ENCODE measurements around the gene EYS.

Gene EYS

DNA sequence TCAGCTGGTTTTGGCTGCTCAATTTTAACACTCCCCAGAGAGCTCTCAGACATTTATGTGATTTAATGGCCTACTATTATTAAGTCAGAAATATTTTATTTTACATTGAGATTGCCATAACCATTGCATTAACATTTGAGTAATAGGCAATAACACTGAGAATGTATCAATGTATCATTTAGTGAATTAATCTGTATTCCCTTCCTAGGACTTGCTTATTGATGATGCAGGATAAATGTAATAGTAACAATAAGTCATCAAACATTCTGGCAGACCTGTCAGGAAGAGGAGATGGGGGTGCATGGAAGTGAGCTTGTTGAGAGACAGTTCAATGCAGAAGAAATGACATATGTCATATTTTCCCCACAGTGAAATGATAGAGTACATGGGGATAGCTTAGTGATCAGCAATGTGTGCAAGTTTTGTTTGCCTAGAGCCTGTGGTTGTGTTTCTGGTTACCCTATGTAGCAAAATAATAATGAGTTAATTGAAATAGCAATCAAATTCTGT is 458.9 kb downstream of the EYS start:
- FAIRE-seq = no peak

DNA sequence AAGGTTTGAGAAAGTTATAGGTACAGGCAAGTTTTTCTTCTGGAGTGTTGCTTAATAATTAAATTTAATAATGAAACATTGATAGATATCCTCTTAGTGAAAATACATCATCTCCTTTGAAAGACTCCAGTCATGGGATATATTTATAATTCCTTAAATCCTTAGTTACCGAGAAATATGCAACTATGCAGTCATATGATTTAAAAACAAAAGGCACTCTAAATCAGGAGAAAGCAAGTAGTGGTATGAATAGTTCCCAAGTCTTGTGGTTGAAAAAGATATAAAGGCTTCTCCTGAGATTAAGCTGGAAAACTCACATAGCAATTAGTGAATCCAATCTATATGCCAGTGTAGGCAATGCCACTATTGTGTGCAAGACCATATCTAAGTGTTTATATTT is 475.4 kb downstream of the EYS start:
- FAIRE-seq (no peak), DNase-seq (ENCODE audit: low spot score) (no peak)

More for the DNA sequence above, 458.9 kb downstream of the EYS start:
- DNase-seq (ENCODE audit: low spot score) = no peak

DNA sequence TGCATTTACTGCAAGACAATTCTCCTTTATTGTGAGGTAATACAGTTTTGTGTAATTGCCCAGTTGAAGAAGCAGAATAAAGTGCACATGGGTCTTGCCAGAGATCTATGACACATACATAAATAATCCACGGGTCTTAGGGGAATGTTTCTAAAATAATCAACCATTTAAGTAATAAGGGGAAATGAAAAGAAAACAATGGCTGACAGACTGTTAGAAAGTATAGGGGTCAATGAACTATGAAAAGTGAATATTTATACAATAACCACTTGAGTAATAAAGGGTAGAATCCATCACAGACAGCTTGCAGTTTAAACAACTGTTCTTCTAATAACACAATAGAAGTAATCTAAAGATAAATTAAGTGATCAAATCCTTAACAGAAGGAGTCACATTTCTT is 477.2 kb downstream of the EYS start:
- FAIRE-seq = no peak

DNA sequence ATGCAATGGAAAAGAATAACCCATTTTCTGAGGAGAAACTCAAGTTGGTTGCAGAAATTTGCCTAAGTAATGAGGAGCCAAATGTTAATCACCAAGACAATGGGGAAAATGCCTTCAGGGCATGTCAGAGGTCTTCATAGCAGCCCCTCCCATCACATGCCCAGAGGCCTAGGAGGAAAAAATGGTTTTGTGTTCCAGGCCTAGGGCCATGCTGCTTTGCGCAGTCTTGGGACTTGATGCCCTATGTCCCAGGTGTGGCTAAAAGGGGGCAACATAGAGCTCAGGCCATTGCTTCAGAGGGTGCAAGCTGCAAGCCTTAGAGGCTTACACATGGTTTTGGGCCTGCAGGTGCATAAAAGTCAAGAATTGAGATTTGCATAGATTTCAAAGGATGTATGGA is 485.9 kb downstream of the EYS start:
- FAIRE-seq (no peak), DNase-seq (ENCODE audit: low spot score) (no peak)

More for the DNA sequence above, 477.2 kb downstream of the EYS start:
- DNase-seq (ENCODE audit: low spot score) = no peak

- DNase-seq (ENCODE audit: low spot score) (no peak), FAIRE-seq (no peak)
These were observed 504.3 kb downstream of the EYS start for GRCh38 chr6:65202738-65203137.

DNA sequence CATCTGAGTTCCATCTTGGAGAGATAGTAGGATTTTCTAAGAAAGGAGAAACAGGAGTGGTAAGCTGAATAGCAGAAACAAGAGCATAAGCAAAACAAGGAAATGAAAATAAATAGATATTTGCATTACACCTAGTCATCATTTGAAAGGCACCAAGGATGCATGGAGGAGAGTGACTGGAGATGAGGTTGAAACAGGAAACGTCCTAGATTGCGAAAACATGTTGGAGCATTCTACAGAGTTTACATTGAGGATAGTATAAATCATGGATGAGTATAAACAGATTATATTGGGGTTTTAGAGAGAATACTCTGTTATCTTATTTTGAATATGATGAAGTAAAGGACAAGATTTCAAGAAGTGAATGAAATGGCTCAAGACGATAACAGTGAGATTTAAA is 507.3 kb downstream of the EYS start:
- FAIRE-seq (no peak), DNase-seq (ENCODE audit: low spot score) (no peak)

- DNase-seq (ENCODE audit: low spot score) (no peak), FAIRE-seq (no peak)
These were observed 507.9 kb downstream of the EYS start for GRCh38 chr6:65199121-65199520.

- FAIRE-seq = no peak
- no peak for DNase-seq (ENCODE audit: low spot score)
These were observed 515.6 kb downstream of the EYS start for GRCh38 chr6:65191471-65191870.

- DNase-seq (ENCODE audit: low spot score) (no peak), FAIRE-seq (no peak)
These were observed 517.7 kb downstream of the EYS start for GRCh38 chr6:65189236-65189881.

DNA sequence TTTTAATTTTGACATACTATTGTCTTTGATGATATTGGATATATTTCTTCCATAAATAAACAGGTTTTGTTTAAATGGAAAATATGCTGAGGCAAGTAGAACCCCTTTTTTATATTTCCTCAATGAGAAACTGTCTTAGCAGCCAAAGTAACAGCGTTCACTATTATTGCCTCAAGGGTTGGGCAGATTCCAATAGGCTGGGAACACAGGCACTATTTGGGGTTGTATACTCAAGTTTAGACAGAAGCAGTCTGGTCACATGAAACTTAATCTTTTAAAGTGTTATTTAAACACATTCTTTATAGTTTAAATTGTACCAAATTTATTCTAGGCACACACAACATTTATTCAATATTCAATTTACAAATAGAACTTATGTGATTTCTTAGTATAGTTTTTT is 520.2 kb downstream of the EYS start:
- no peak for FAIRE-seq

GRCh38 chr6:65182681-65183080 is 524.3 kb downstream of the EYS start:
- DNase-seq (ENCODE audit: low spot score) = peak; percentile 44
- FAIRE-seq = peak; percentile 74

More for the DNA sequence above, 520.2 kb downstream of the EYS start:
- DNase-seq (ENCODE audit: low spot score) = no peak

GRCh38 chr6:65170273-65170672 is 536.8 kb downstream of the EYS start:
- FAIRE-seq (no peak), DNase-seq (ENCODE audit: low spot score) (no peak)

GRCh38 chr6:65161661-65162060 is 545.4 kb downstream of the EYS start:
- FAIRE-seq (no peak), DNase-seq (ENCODE audit: low spot score) (no peak)

DNA sequence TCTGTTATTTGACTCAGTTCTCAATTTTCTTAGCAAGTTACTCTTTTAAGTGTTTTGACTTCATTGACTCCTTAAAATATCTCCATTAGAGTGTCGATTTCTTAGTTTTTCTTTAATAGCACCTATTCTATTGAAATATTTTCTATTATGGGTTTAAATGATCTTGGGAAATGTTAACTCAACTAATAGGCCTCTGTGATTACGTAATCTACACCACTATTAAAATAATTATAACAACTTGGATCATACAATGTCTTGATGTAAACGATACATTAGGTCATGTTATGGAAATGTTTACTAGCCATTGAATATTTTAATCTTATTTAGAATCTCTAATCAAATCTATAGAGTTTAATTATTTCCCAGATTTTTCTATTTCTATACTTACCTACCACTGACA is 550.0 kb downstream of the EYS start:
- FAIRE-seq (no peak), DNase-seq (ENCODE audit: low spot score) (no peak)

- DNase-seq (ENCODE audit: low spot score) (no peak), FAIRE-seq (no peak)
These were observed 551.9 kb downstream of the EYS start for GRCh38 chr6:65155083-65155482.

DNA sequence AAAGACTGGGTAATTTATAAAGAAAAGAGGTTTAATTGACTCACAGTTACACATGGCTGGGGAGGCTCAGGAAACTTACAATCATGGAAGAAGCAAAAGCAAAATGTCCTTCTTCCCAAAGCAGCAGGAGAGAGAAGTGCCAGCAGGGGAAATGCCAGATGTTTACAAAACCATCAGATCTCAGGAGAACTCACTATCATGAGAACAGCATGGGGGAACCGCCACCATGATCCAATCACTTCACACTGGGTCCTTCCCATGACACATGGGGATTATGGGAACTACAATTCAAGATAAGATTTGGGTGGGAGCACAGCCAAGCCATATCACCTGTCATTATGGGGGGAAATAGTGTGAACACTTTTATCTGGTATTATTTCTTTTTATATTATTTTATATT is 557.2 kb downstream of the EYS start:
- FAIRE-seq = no peak

GRCh38 chr6:65148839-65149238 is 558.2 kb downstream of the EYS start:
- DNase-seq (ENCODE audit: low spot score) (no peak), FAIRE-seq (no peak)

More for the DNA sequence above, 557.2 kb downstream of the EYS start:
- DNase-seq (ENCODE audit: low spot score) = no peak

GRCh38 chr6:65135567-65135966 is 571.5 kb downstream of the EYS start:
- FAIRE-seq (no peak), DNase-seq (ENCODE audit: low spot score) (no peak)

GRCh38 chr6:65126667-65127066 is 580.4 kb downstream of the EYS start:
- FAIRE-seq = no peak
- DNase-seq (ENCODE audit: low spot score) = no peak

GRCh38 chr6:65123521-65123920 is 583.5 kb downstream of the EYS start:
- DNase-seq (ENCODE audit: low spot score) = no peak
- FAIRE-seq = no peak

GRCh38 chr6:65117817-65118409 is 589.1 kb downstream of the EYS start:
- FAIRE-seq = no peak
- no peak for DNase-seq (ENCODE audit: low spot score)

- no peak for FAIRE-seq
- no peak for DNase-seq (ENCODE audit: low spot score)
These were observed 590.7 kb downstream of the EYS start for GRCh38 chr6:65116326-65116725.

DNA sequence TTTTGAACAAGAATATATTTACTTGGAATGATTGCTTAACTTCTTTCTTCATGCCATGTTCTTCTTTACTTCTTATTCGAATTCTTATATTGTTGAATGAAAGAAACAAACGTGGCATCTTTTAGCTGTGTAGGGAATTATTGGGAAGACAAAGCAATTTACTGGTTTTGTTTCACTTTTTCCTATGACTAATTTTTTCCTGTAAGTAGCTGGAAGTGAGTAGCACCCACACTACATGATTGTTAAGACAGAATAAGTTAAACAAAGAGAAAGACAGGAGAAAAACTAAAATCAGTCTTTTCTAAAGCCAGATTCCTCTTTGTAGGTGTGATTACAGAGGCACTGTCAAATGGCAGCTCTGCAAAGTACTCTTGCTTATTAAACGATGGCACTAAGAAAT is 593.4 kb downstream of the EYS start:
- DNase-seq (ENCODE audit: low spot score) (no peak), FAIRE-seq (no peak)
